Bone marrow (tissue), 2 donors: ENCODE results near the gene COX7A2L.
A peak's percentile ranks its signal among the peaks of the same experiment; 100 is the strongest.
"Not testable (repeated sequence)": the region's sequence is repeated elsewhere in the genome, so short reads cannot be mapped to it uniquely, and the experiment has no call there.

Source experiments
- DNase-seq, 2 donors: peaks; one replicate each; lab custom pipeline; 2025; lab: John Stamatoyannopoulos, UW

The COX7A2L gene

GRCh38 chr2:42360890-42361727 lies at the start of gene COX7A2L:
COX7A2L (minus strand) TSS chr2:42361217; CDS start chr2:42361161, 56 bp downstream.
- DNase-seq, result peak; percentile 88 to 99

- no peak for DNase-seq
These were observed 47.0 kb upstream of the COX7A2L start for GRCh38 chr2:42408009-42408408.

- no peak for DNase-seq
These were observed 46.5 kb upstream of the COX7A2L start for GRCh38 chr2:42407476-42407875.

- no peak for DNase-seq
These were observed 43.7 kb upstream of the COX7A2L start for GRCh38 chr2:42404676-42405075.

- no peak for DNase-seq
These were observed 40.8 kb upstream of the COX7A2L start for GRCh38 chr2:42401773-42402172.

GRCh38 chr2:42398052-42398451 lies 37.0 kb upstream of the COX7A2L start:
- DNase-seq, result not testable (repeated sequence)

GRCh38 chr2:42393320-42393719 lies 32.3 kb upstream of the COX7A2L start:
- not testable (repeated sequence) for DNase-seq

GRCh38 chr2:42392191-42392590 lies 31.2 kb upstream of the COX7A2L start:
- no peak for DNase-seq

GRCh38 chr2:42390401-42390969 lies 29.5 kb upstream of the COX7A2L start:
- DNase-seq, result no peak

- no peak for DNase-seq
These were observed 25.7 kb upstream of the COX7A2L start for GRCh38 chr2:42386682-42387081.

- DNase-seq, result no peak
These were observed 24.2 kb upstream of the COX7A2L start for GRCh38 chr2:42385225-42385624.

- DNase-seq, result no peak
These were observed 23.0 kb upstream of the COX7A2L start for GRCh38 chr2:42383855-42384530.

GRCh38 chr2:42382144-42382543 lies 21.1 kb upstream of the COX7A2L start:
- DNase-seq, result no peak

- DNase-seq, result not testable (repeated sequence)
These were observed 19.0 kb upstream of the COX7A2L start for GRCh38 chr2:42380026-42380425.

GRCh38 chr2:42378415-42378814 lies 17.4 kb upstream of the COX7A2L start:
- no peak for DNase-seq

- no peak for DNase-seq
These were observed 15.7 kb upstream of the COX7A2L start for GRCh38 chr2:42376758-42377157.

- no peak for DNase-seq
These were observed 11.6 kb upstream of the COX7A2L start for GRCh38 chr2:42372474-42373200.

- no peak for DNase-seq
These were observed 10.8 kb upstream of the COX7A2L start for GRCh38 chr2:42371611-42372473.

GRCh38 chr2:42369532-42370229 lies 8.7 kb upstream of the COX7A2L start:
- no peak for DNase-seq

- DNase-seq, result no peak
These were observed 8.0 kb upstream of the COX7A2L start for GRCh38 chr2:42368817-42369531.
